Measurements from ENCODE around the gene PDILT. TPM values are rescaled to one million over a fixed set of nuclear protein-coding genes. Genes with fewer than 3 reads are reported as not detected.

The PDILT gene
- total and polyA plus RNA-seq, 2 of the 8 experiments (the other 6 are each of a cell fraction or from before 2014, with no cell fraction given): not detected

GRCh38 chr16:20309786-20310185 lies 94.8 kb downstream of the PDILT start (continued):
- TF ChIP-seq CHD2 (IDR thresholded peaks at IDR 0.05; ENCODE audit: low read length) (no peak), PHF8 (conservative IDR thresholded peaks at IDR 0.05; ENCODE audit: low read depth, low read length) (no peak), GABPA (IDR thresholded peaks at IDR 0.05; ENCODE audit: borderline replicate concordance, insufficient read depth, low read length) (no peak), TAF1 (IDR thresholded peaks at IDR 0.05; ENCODE audit: low read depth, low read length) (no peak), POU5F1 (IDR thresholded peaks at IDR 0.05; ENCODE audit: low read depth, low read length) (no peak)

Other genes starting within 250 kb of the PDILT start
- not detected in 2 replicates for gene GP2, start 77.2 kb downstream of the PDILT start, total RNA-seq (2021; fragmentation: NEBNext Ultra II Directional; extraction: Animal tissue kit (Norgen Biotek cat#: 25700))
- gene GP2, start 77.2 kb downstream of the PDILT start, polyA plus RNA-seq (2011; rRNA removed): not detected in 2 replicates
- not detected in 2 replicates for gene UMOD, start 52.0 kb downstream of the PDILT start, total RNA-seq (2021; fragmentation: NEBNext Ultra II Directional; extraction: Animal tissue kit (Norgen Biotek cat#: 25700))
- not detected in 2 replicates for gene UMOD, start 52.0 kb downstream of the PDILT start, polyA plus RNA-seq (2011; rRNA removed)
- gene ACSM5, start 4.8 kb upstream of the PDILT start, total RNA-seq (2021; fragmentation: NEBNext Ultra II Directional; extraction: Animal tissue kit (Norgen Biotek cat#: 25700)): not detected in 2 replicates
- not detected in 2 replicates for gene ACSM5, start 4.8 kb upstream of the PDILT start, polyA plus RNA-seq (2011; rRNA removed)
- not detected in 2 replicates for gene ACSM2A, start 46.8 kb upstream of the PDILT start, total RNA-seq (2021; fragmentation: NEBNext Ultra II Directional; extraction: Animal tissue kit (Norgen Biotek cat#: 25700))
- not detected in 2 replicates for gene ACSM2A, start 46.8 kb upstream of the PDILT start, polyA plus RNA-seq (2011; rRNA removed)
- not detected in 2 replicates for gene ACSM2B, start 171.6 kb upstream of the PDILT start, total RNA-seq (2021; fragmentation: NEBNext Ultra II Directional; extraction: Animal tissue kit (Norgen Biotek cat#: 25700))
- gene ACSM2B, start 171.6 kb upstream of the PDILT start, polyA plus RNA-seq (2011; rRNA removed): not detected in 2 replicates

All from H1 (cell line).